ENCODE results near the gene PCOLCE2.

DNA sequence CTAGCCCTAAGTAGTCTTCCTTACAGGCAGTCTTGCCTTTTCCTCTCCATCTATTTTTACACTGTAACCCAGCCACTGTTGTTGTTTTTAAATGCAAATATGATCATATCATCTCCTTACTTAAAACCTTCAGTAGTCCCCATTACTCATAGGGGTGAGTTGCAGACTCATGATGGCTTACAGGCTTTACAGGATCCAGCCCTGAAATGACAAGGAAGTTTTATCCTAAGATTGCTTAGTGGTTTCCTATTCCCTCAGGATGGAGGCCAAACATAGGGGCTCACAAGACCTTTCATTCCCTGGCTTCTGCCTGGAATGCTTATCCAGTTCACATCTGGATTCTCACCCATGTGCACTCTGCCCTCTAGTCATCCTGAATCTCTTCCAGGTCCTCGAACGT lies 27.7 kb upstream of the PCOLCE2 start:
- TF ChIP-seq CTCF (IDR thresholded peaks at IDR 0.05; ENCODE audit: low read length): no peak
- TF ChIP-seq EZH2 (IDR thresholded peaks at IDR 0.05; ENCODE audit: borderline replicate concordance, low read length): no peak
